DMS 273 (cell line): ENCODE measurements around the gene RGS10.
A peak's percentile ranks its signal among the peaks of the same experiment; 100 is the strongest.

ENCODE experiments used
- DNase-seq: peaks from one replicate; lab custom pipeline; 2025; ENCODE audit not compliant: unreplicated experiment; lab: John Stamatoyannopoulos, UW

The RGS10 gene

GRCh38 chr10:119520283-119520682, 22.2 kb downstream of the RGS10 start:
- DNase-seq = no peak

- DNase-seq = no peak
These were observed 23.6 kb downstream of the RGS10 start for GRCh38 chr10:119518936-119519335.

GRCh38 chr10:119518176-119518575, 24.3 kb downstream of the RGS10 start:
- DNase-seq = no peak

GRCh38 chr10:119517235-119518141, 25.0 kb downstream of the RGS10 start:
- no peak for DNase-seq

GRCh38 chr10:119516381-119517234, 25.9 kb downstream of the RGS10 start:
- DNase-seq = no peak

- no peak for DNase-seq
These were observed 26.9 kb downstream of the RGS10 start for GRCh38 chr10:119515511-119516045.

GRCh38 chr10:119514819-119515218, 27.7 kb downstream of the RGS10 start:
- DNase-seq = no peak

- DNase-seq = no peak
These were observed 30.5 kb downstream of the RGS10 start for GRCh38 chr10:119511828-119512515.

- DNase-seq = peak; percentile 34
These were observed 32.5 kb downstream of the RGS10 start for GRCh38 chr10:119509909-119510451.

- DNase-seq = no peak
These were observed 35.4 kb downstream of the RGS10 start for GRCh38 chr10:119507115-119507514.

GRCh38 chr10:119505588-119506315, 36.8 kb downstream of the RGS10 start:
- DNase-seq = no peak

GRCh38 chr10:119505131-119505551, 37.4 kb downstream of the RGS10 start:
- no peak for DNase-seq

GRCh38 chr10:119504651-119505050, 37.9 kb downstream of the RGS10 start:
- DNase-seq = no peak

GRCh38 chr10:119503821-119504220, 38.7 kb downstream of the RGS10 start:
- DNase-seq = peak; percentile 60

- DNase-seq = no peak
These were observed 39.8 kb downstream of the RGS10 start for GRCh38 chr10:119502618-119503155.

GRCh38 chr10:119502209-119502608, 40.3 kb downstream of the RGS10 start:
- peak; percentile 21 for DNase-seq

GRCh38 chr10:119501690-119502089, 40.8 kb downstream of the RGS10 start:
- no peak for DNase-seq

GRCh38 chr10:119500821-119501220, 41.7 kb downstream of the RGS10 start:
- no peak for DNase-seq

- no peak for DNase-seq
These were observed 42.3 kb downstream of the RGS10 start for GRCh38 chr10:119500123-119500795.
